Measurements from ENCODE around the gene NOTUM.

The NOTUM gene

GRCh38 chr17:81978524-81979298 lies 17.7 kb upstream of the NOTUM start:
- in situ Hi-C loops (cut with HindIII; ENCODE audit: low sequenced_read_pairs) = loop anchor here (10.0 kb wide), 2 partner anchors 56 to 64 kb away; partner anchors contain the start of genes DCXR, PCYT2, RAC3 and SIRT7

GRCh38 chr17:81977211-81977808 lies 16.3 kb upstream of the NOTUM start, which contains the start of gene ASPSCR1:
Gene ASPSCR1 (plus strand): TSS chr17:81977629. CDS start chr17:81977647, 18 bp downstream.
- in situ Hi-C loops (cut with HindIII; ENCODE audit: low sequenced_read_pairs) = loop anchor here (10.0 kb wide), 2 partner anchors 57 to 63 kb away; partner anchors contain the start of genes DCXR, PCYT2, RAC3 and SIRT7

DNA sequence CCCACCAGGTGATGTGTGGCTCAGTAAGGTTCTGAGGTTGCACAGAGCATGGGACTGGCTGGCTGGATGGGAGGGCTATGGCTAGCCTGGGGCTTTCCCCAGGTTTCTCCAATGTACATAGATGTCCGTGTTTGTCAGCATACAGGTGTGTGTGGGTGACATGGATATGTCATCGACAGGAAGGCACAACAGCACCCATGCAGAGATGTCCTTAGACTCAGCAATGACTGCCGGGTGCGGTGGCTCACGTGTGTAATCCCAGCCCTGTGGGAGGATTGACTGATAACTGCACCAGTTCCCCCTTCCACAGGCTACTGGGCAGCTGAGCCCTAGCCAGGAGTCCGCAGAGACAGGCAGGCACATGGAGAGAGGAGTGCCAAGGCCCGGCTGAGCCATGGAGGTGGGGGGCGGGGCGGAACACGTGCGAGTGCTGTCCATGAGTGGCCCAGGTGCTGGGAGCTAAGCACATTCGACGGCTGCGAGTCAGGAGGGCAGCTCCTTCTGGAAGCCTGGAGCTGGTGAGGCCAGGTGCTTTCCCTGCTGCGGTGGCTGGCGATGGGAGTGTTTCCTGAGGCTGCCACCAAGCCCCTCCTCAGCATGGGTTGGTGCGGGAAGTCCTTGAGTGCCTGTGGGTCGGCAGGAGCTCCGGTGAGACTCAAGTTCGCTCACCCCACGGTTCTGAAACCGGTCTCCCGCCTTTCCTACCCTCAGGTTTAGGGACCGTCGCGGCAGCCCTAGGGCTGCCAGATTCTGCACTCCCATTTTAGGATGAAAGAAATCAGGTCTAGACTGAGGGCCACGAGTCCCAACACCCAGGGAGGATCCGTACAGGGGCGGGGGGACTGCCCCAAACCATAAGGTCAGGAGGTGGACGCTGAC lies 15.6 kb upstream of the NOTUM start:
- in situ Hi-C loops (cut with HindIII; ENCODE audit: low sequenced_read_pairs) = loop anchor here (10.0 kb wide), 2 partner anchors 58 to 62 kb away; partner anchors contain the start of genes DCXR, PCYT2, RAC3 and SIRT7

- in situ Hi-C loops (cut with HindIII; ENCODE audit: low sequenced_read_pairs) = loop anchor here (10.0 kb wide), 2 partner anchors 59 to 61 kb away; partner anchors contain the start of genes DCXR, PCYT2, RAC3 and SIRT7
Measured at GRCh38 chr17:81973432-81973831, 12.4 kb upstream of the NOTUM start.

GRCh38 chr17:81968850-81969812 lies 8.1 kb upstream of the NOTUM start:
- in situ Hi-C loops (cut with HindIII; ENCODE audit: low sequenced_read_pairs) = no loop called here

GRCh38 chr17:81968396-81968745 lies 7.4 kb upstream of the NOTUM start:
- in situ Hi-C loops (cut with HindIII; ENCODE audit: low sequenced_read_pairs) = no loop called here

DNA sequence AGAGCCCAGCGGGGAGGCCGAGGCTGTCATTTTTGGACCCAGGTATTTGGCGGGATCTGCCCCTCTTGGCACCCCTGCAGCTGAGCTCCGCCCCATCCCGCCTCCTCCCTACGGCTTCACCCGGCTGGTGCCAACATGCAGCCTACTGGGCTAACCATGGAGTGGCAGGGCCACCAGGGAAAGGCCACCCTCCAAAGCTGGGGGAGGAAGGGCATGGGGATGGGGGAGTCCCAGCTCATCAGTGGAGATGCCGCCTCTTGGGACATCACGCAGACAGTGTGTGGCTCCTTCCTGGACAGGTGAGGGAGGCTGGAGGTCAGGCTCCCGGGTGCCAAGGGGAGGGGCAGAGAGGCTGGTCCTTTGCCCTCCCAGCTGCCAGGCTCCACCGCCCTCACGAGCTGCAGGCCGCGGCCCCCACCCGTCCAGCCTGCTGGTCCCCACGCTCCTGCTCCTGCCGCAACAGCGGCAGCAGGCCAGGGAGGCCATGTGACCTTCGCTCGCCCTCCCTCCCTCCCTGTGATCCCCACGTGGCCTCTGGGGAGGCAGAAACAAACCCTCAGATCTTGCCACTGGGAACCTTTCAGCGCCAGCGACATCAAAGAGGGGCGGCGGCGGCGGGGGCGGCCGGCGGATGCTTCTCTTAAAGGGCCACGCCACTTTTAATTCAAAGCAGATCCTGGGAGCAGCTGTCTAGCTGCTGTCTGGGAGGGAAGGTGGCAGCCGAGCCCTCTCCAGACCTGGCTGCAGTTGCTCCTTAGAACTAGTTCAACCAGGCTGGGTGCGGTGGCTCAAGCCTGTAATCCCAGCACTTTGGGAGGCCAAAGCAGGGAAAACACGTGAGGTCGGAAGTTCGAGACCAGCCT lies 6.8 kb upstream of the NOTUM start:
- in situ Hi-C loops (cut with HindIII; ENCODE audit: low sequenced_read_pairs) = no loop called here

DNA sequence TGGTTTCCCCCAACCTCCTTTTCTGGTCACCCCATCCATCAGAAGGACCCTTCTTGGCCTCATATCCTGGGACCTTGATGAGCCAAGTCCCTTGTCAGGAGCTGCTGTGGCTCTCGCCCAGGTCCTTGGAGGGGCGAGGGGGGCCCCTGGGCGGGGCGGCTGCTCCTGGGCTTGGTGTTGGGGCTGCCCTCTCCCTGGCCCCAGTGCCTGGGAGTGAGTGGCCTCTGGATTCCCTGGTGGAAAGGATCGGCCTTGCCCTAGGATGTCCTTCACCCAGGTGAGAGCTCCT lies 6.2 kb upstream of the NOTUM start:
- in situ Hi-C loops (cut with HindIII; ENCODE audit: low sequenced_read_pairs) = no loop called here

GRCh38 chr17:81966343-81967243 lies 5.6 kb upstream of the NOTUM start:
- in situ Hi-C loops (cut with HindIII; ENCODE audit: low sequenced_read_pairs) = no loop called here

DNA sequence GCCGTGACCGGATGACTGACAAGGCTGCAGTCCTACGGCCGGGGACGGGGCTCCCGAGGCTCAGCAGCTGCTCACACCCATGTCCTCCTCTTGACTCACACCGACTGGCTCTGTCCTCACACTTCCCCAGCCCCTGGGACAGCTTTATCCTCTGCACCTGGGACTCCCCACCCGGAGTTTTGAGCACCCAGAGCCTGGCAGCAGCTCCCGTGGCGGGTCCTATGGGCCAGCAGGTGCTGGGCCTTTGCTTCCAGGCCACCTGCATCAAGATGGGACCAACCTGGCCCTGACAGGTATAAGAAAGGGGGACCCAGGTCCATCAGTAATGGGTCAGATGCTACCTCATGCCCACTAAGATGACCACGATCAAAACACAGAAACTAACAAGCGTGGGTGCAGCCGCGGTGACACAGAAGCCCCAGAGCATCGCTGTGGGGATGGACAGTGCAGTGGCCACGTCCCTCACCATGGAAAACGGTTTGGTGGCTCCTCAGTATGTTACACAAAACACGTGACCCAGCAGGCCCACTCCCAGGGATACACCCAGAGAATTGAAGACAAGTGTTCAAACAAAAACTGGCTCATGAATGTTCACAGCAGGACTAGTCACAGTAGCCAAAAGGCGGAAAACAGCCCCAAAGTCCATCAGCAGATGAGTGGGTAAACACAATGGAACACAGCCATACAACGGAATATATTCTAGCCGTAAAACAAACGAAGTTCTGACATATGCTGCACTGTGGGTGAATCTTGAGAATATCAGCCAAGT lies 3.3 kb upstream of the NOTUM start:
- in situ Hi-C loops (cut with HindIII; ENCODE audit: low sequenced_read_pairs) = no loop called here

- in situ Hi-C loops (cut with HindIII; ENCODE audit: low sequenced_read_pairs) = no loop called here
Measured at GRCh38 chr17:81962499-81963441, 1.8 kb upstream of the NOTUM start.

DNA sequence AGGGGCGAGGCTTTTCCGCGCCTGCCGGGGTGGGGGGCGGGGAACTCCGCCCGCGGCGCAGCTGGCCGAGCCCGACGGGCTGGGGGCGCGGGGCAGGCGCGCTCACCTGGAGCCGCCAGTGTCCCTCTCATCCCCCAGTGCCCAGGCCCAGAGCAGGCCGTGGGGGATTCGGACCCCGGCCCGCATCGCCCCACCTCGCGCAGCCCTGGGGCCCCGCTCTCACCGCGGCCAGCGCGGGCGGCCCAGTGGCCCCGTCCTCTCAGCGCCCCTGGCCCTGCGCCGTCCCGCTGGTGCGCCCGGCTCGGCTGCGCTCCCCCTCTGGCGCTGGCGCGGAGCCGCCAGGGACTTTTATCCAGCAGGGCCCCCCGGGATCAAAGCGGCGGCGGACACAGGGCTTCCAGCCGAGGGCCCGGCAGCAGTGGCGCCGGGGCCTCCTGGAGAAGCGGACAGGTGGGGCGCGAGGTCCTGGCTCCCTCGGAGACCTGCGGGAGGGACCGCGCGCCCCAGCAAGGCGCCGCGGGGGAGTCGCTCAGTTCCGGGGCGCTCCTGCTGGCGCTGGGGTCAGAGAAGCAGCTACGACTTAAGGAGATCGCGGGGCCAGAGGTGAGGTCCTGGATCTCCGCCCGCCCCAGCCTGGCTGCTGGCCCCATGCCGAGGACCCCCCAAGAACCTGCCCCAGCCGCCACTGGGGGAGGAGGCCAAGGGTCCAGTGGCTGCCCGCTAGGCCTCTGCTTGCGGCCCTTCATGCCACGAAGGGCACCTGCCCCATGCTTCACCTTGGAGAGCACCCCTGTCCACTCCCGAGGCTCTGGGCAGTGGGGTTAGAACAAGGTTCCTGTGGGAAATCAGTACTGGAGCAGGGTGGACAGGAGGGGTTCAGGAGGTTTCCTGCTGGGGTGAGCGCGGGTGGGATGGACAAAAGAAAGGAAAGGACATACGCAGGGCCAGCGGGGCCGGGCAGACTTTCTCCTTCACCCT lies 823 bp upstream of the NOTUM start:
- in situ Hi-C loops (cut with HindIII; ENCODE audit: low sequenced_read_pairs) = no loop called here

DNA sequence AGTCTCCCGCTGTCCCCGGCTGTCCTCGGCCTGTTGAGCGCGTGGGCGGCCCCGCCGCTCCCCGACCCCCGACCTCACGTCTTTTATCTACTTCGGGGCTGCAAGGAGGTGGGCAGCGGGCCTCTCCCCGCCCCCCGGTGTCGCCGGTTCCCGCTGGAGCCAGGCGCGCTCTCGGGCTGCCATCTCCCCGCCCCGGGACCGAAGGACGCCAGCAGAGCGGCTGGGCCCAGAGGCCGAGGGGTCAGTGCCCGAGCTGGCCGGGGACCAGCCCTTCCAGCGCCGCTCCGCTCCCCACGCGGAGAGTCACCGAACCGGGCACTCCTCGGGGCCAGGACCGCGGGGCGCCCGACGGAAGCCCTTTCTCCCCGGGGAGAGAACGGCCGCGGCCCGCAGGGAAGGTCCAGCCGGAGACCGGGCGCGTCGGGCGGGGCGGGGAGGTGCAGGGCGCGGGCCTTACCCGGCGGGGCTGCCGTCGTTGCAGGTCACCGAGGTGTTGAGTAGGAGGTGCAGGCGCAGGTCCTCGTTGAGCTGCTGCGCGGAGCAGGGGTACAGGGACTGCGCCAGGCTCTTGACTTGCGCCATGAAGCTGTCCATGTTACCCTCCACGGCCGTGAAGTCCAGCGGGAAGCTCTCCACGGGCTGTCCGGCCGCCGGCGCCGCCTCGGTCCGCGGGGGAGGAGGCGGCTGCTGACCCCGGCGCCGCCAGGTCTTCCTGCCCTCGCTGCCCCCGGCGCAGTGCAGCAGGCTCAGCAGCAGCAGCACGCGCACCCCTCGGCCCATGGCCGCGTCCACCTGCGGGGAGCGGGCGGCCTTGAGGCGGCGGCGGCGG lies 643 bp downstream of the NOTUM start:
- in situ Hi-C loops (cut with HindIII; ENCODE audit: low sequenced_read_pairs) = no loop called here

DNA sequence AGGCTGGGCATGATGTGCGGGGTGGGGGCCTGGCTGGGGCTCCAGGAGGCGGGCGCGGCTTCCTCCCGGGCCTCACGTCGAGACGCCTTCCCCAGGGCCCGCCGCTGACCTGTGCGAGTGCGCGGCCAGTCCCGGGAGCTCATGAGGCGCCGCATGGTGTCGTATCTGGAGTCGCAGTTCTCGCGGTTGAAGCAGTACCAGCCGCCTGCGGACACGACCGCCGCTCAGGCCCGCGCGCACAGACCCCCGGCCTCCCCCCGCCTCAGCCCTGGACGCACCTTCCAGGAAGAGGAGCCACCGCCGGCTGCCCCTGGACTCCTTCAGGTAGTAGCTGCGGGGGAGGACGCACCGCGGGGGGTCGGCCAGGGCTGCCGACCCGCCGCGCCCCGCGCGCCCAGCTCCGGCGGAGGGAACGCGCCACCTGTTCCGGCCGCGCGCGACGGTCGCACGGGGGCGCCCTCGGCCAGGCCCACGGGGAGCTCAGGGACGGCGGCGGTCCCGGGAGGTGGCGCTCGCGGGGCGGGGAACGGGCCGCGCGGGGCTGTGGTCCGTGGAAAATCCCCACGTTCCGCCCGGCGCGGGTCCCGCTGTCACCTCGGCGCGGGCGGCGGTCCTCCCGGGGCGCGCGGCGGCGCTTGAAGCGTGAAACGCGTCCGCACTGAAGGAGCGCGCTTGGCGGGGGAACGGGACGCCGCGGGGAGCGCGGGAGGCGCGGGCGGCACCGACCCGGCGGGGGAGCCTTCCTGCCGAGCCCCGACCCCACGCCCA lies 1.4 kb downstream of the NOTUM start:
- in situ Hi-C loops (cut with HindIII; ENCODE audit: low sequenced_read_pairs) = no loop called here
